Endothelial cell of umbilical vein (primary cell): ENCODE data around the gene PPP5C. TPM values are rescaled to one million over a fixed set of nuclear protein-coding genes. Genes with fewer than 3 reads are reported as not detected.

Experiments used
- BruUV-seq: library from RNA; stranded (reverse); fragments of 400-500 nt; replicated peaks from 2 replicates; lab custom pipeline; 2021; lab: Mats Ljungman, UMichigan
- CTCF ChIA-PET: fragments of 300-600, 350-600 bp; sonication (Branson Sonifier 250); formaldehyde crosslinking; loops from one replicate; lab custom pipeline; 2021; ENCODE audit warnings: antibody characterized with exemption, inconsistent platforms; lab: Charles Lee
- POLR2A ChIA-PET: fragments of 300-600, 350-600 bp; sonication (Branson Sonifier 250); formaldehyde crosslinking; loops from one replicate; lab custom pipeline; 2021; ENCODE audit warnings: antibody characterized with exemption, inconsistent platforms; lab: Charles Lee
- DNase-seq: peaks from one replicate; pipeline ENCODE4 v3.0.0-alpha.2; 2011; ENCODE audit warnings: low read depth, low spot score
- FAIRE-seq: peaks from 2 replicates; lab custom pipeline; 2011; peaks lifted over from hg19 to GRCh38; lab: Jason Lieb, UNC
- H2AFZ ChIP-seq: 2 replicates; pipeline ENCODE4 v1.6.0; 2012; ENCODE audit warnings: low read depth, low read length, control low read depth, inconsistent platforms
- H3K27ac ChIP-seq: 2 replicates; pipeline ENCODE4 v1.5.1; 2011; ENCODE audit warnings: low read depth, mild to moderate bottlenecking, control low read depth, low read length, moderate library complexity; ENCODE audit not compliant: insufficient read depth
- H3K27me3 ChIP-seq, 2 experiments: 2 replicates each; pipeline versions ENCODE4 v1.6.0 to v1.6.1; 2011; ENCODE audit warnings: low read length in 2 of 2, mixed read lengths in 1 of 2; ENCODE audit not compliant: control insufficient read depth in 2 of 2, insufficient read depth in 2 of 2
- H3K36me3 ChIP-seq, 2 experiments: 2 replicates in 1 of 2; 3 replicates in 1 of 2; pipeline ENCODE4 v1.5.1; 2011; ENCODE audit warnings: low read length in 2 of 2, mild to moderate bottlenecking in 1 of 2, moderate library complexity in 1 of 2; ENCODE audit not compliant: control insufficient read depth in 2 of 2, insufficient read depth in 2 of 2; ENCODE audit errors: extremely low read depth in 1 of 2
- H3K4me1 ChIP-seq: 3 replicates; pipeline ENCODE4 v1.5.1; 2011; ENCODE audit warnings: mild to moderate bottlenecking, low read length; ENCODE audit not compliant: control insufficient read depth, insufficient read depth; ENCODE audit errors: extremely low read depth
- H3K4me2 ChIP-seq: 2 replicates; pipeline ENCODE4 v1.6.1; 2011; ENCODE audit warnings: low read length, control low read depth, mixed read lengths; ENCODE audit not compliant: insufficient read depth
- H3K4me3 ChIP-seq, 3 experiments: fragments of 200-600 bp in 1 of 3; sonication (generic), shearing (Covaris generic) in 1 of 3; replicated peaks in 1 of 3; 2 replicates each; pipeline ENCODE4 v1.5.1; 2011 to 2016; ENCODE audit warnings: control low read depth in 3 of 3, low read length in 3 of 3, mild to moderate bottlenecking in 2 of 3, inconsistent platforms in 1 of 3, low read depth in 1 of 3, moderate library complexity in 1 of 3; ENCODE audit not compliant: insufficient read depth in 1 of 3
- H3K79me2 ChIP-seq: 2 replicates; pipeline ENCODE4 v1.6.0; 2012; ENCODE audit warnings: low read length, inconsistent platforms; ENCODE audit not compliant: control insufficient read depth, insufficient read depth
- H3K9ac ChIP-seq: replicated peaks from 2 replicates; pipeline ENCODE3; 2011; ENCODE audit warnings: low read length, control low read depth; ENCODE audit not compliant: insufficient read depth; ENCODE audit errors: extremely low read depth
- H3K9me1 ChIP-seq: replicated peaks from 3 replicates; pipeline ENCODE4 v1.6.0; 2011; ENCODE audit warnings: mild to moderate bottlenecking, low read length; ENCODE audit not compliant: control insufficient read depth, insufficient read depth; ENCODE audit errors: extremely low read depth
- H3K9me3 ChIP-seq: replicated peaks from 2 replicates; pipeline ENCODE4 v1.5.1; 2012; ENCODE audit warnings: low read length, inconsistent platforms; ENCODE audit not compliant: control insufficient read depth, insufficient read depth
- H4K20me1 ChIP-seq: replicated peaks from 2 replicates; pipeline ENCODE3; 2011; ENCODE audit warnings: mild to moderate bottlenecking, low read length; ENCODE audit not compliant: control insufficient read depth, insufficient read depth; ENCODE audit errors: extremely low read depth
- CTCF ChIP-seq, 2 donors: IDR thresholded peaks; 1 replicate in 1 of 2; 2 replicates in 1 of 2; pipeline ENCODE4 v1.5.1; 2011; ENCODE audit warnings: low read length in 2 of 2, mild to moderate bottlenecking in 2 of 2, moderate library complexity in 2 of 2, control low read depth in 1 of 2, inconsistent platforms in 1 of 2, low read depth in 1 of 2; ENCODE audit not compliant: insufficient read depth in 1 of 2; ENCODE audit errors: extremely low read depth in 1 of 2
- EZH2 ChIP-seq: IDR thresholded peaks from 2 replicates; pipeline ENCODE4 v1.6.1; 2012; ENCODE audit warnings: borderline replicate concordance, low read depth, mild to moderate bottlenecking, moderate library complexity, low read length, inconsistent platforms; ENCODE audit not compliant: severe bottlenecking
- GATA2 ChIP-seq: IDR thresholded peaks from 2 replicates; pipeline ENCODE4 v1.7.0; 2011; ENCODE audit warnings: low read depth, mild to moderate bottlenecking, moderate library complexity, mixed read lengths, low read length; ENCODE audit not compliant: insufficient read length, insufficient read depth
- JUN ChIP-seq: IDR thresholded peaks from 2 replicates; pipeline ENCODE4 v1.6.1; 2011; ENCODE audit warnings: borderline replicate concordance, low read depth; ENCODE audit not compliant: insufficient read length, insufficient read depth
- MAX ChIP-seq: IDR thresholded peaks from 2 replicates; pipeline ENCODE4 v1.6.1; 2011; ENCODE audit not compliant: insufficient read depth, insufficient read length
- MYC ChIP-seq: IDR thresholded peaks from one replicate; pipeline ENCODE4 v1.6.1; 2011; ENCODE audit warnings: mild to moderate bottlenecking, low read depth, low read length
- POLR2A ChIP-seq: IDR thresholded peaks from 2 replicates; pipeline ENCODE4 v1.6.1; 2012; ENCODE audit warnings: low read depth, mild to moderate bottlenecking, control low read depth, low read length
- dilution Hi-C: fragments of 300-500 bp; cut with MboI; formaldehyde crosslinking; loops from one replicate; pipeline ENCODE4 v1.15.0; 2019; ENCODE audit warnings: low sequenced_read_pairs; ENCODE audit not compliant: extremely low pct_ligation_motif_present
- intact Hi-C: fragments of 100-400 bp; cut with micrococcal nuclease; formaldehyde crosslinking; loops from one replicate; pipeline ENCODE4 v1.10.0; 2022
- polyA plus RNA-seq, 4 experiments: library from polyadenylated mRNA; depleted of rRNA in 3 of 4; stranded (reverse) in 3 of 4; unstranded in 1 of 4; fragments of >200 nt; gene quantifications; 2 replicates each; pipeline versions ENCODE4 v1.2.1 to v1.2.3, GENCODE V29; 2011 to 2012; ENCODE audit warnings: missing spikeins in 1 of 4
- total RNA-seq: library from RNA; stranded (reverse); gene quantifications from 2 replicates; pipeline ENCODE4 v1.2.3, GENCODE V29; 2021

Gene PPP5C
- total and polyA plus RNA-seq, 2 donors (not counting 3 experiments of a cell fraction or from before 2014, with no cell fraction given): 114 to 172 TPM

GRCh38 chr19:46369817-46370216 is 22.9 kb downstream of the PPP5C start:
- Histone ChIP-seq H2AFZ (no peak overlapping the region), H3K4me3 (no peak overlapping the region), H3K79me2 (peaks cover 63% of the 10 kb centered on the region), H3K9ac (no peak overlapping the region), H3K36me3 (peaks cover 8 to 15% of the 10 kb centered on the region in 2 experiments), H3K4me2 (no peak overlapping the region), H3K27me3 (no peaks in the 10 kb centered on the region), H3K27ac (no peak overlapping the region), H3K9me3 (no peaks in the 10 kb centered on the region), H4K20me1 (no peaks in the 10 kb centered on the region), H3K4me1 (peaks cover 34% of the 10 kb centered on the region), H3K9me1 (no peaks in the 10 kb centered on the region)
- dilution Hi-C loops: no loop called here
- ChIA-PET POLR2A (no interaction called here), CTCF (interaction anchor here (0.6 to 1.3 kb wide), 2 partner anchors 89 to 225 kb away, joined by 3 to 7 read pairs; no protein-coding TSS in a partner anchor)
- DNase-seq: no peak
- TF ChIP-seq MAX (no peak), POLR2A (no peak), EZH2 (no peak), JUN (no peak), GATA2 (no peak), MYC (no peak)
- BruUV-seq: no TSS peak
- FAIRE-seq: peak; percentile 28
- intact Hi-C loops: no loop called here

GRCh38 chr19:46371371-46371901 is 24.5 kb downstream of the PPP5C start:
- Histone ChIP-seq H3K27me3 (no peaks in the 10 kb centered on the region), H3K79me2 (peaks cover 57% of the 10 kb centered on the region), H3K4me2 (no peak overlapping the region), H3K27ac (peak overlapping the region; percentile 79), H3K9me1 (no peaks in the 10 kb centered on the region), H3K4me1 (peaks cover 34% of the 10 kb centered on the region), H3K4me3 (no peak overlapping the region), H2AFZ (no peak overlapping the region), H3K36me3 (peaks cover 8 to 24% of the 10 kb centered on the region in 2 experiments), H3K9ac (no peak overlapping the region), H4K20me1 (no peaks in the 10 kb centered on the region), H3K9me3 (no peaks in the 10 kb centered on the region)
- peak; percentile 47 for FAIRE-seq
- POLR2A ChIA-PET: interaction anchor here (0.5 kb wide), 1 partner anchor 8 kb away, joined by 3 read pairs; no protein-coding TSS in a partner anchor
- CTCF ChIA-PET: interaction anchor here (1.1 to 4.5 kb wide), 4 partner anchors 12 to 91 kb away, joined by 3 to 37 read pairs (median 4); no protein-coding TSS in a partner anchor
- intact Hi-C loops: no loop called here
- dilution Hi-C loops: no loop called here
- no TSS peak for BruUV-seq
- TF ChIP-seq MYC (no peak), GATA2 (no peak), CTCF (IDR thresholded peaks at IDR 0.05; ENCODE audit: extremely low read depth in 1 of 2, insufficient read depth in 1 of 2, low read depth in 1 of 2, low read length in 2 of 2) (peak in 1 of 2 donors; percentile 7)
- peak; percentile 52 for DNase-seq
